Lower leg skin (tissue), 3 donors: ENCODE measurements around the gene ADGRF3.

Experiments used
- POLR2A ChIP-seq, 2 donors: fragments of 450-650 bp; IDR thresholded peaks; one replicate each; pipeline ENCODE4 v1.6.1; 2016 to 2017; ENCODE audit warnings: antibody characterized with exemption in 2 of 2, mild to moderate bottlenecking in 1 of 2, moderate library complexity in 1 of 2
- TF ChIP-seq, protein P1 (sequence below), 3 donors: fragments of 450-650 bp; IDR thresholded peaks; one replicate each; pipeline ENCODE4 v1.5.1; 2016; ENCODE audit warnings: antibody characterized with exemption in 3 of 3, mild to moderate bottlenecking in 3 of 3, moderate library complexity in 2 of 3

GRCh38 chr2:26356771-26357170, 10.2 kb upstream of the ADGRF3 start:
- TF ChIP-seq POLR2A (IDR thresholded peaks at IDR 0.05) = no peak
- TF ChIP-seq, protein P1, sequence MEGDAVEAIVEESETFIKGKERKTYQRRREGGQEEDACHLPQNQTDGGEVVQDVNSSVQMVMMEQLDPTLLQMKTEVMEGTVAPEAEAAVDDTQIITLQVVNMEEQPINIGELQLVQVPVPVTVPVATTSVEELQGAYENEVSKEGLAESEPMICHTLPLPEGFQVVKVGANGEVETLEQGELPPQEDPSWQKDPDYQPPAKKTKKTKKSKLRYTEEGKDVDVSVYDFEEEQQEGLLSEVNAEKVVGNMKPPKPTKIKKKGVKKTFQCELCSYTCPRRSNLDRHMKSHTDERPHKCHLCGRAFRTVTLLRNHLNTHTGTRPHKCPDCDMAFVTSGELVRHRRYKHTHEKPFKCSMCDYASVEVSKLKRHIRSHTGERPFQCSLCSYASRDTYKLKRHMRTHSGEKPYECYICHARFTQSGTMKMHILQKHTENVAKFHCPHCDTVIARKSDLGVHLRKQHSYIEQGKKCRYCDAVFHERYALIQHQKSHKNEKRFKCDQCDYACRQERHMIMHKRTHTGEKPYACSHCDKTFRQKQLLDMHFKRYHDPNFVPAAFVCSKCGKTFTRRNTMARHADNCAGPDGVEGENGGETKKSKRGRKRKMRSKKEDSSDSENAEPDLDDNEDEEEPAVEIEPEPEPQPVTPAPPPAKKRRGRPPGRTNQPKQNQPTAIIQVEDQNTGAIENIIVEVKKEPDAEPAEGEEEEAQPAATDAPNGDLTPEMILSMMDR (IDR thresholded peaks at IDR 0.05) = no peak
